NCI-H146 (cell line): ENCODE results near the gene LEPR.
A peak's percentile ranks its signal among the peaks of the same experiment; 100 is the strongest.

ENCODE experiments used
- DNase-seq: peaks from one replicate; lab custom pipeline; 2025; lab: John Stamatoyannopoulos, UW

LEPR gene

DNA sequence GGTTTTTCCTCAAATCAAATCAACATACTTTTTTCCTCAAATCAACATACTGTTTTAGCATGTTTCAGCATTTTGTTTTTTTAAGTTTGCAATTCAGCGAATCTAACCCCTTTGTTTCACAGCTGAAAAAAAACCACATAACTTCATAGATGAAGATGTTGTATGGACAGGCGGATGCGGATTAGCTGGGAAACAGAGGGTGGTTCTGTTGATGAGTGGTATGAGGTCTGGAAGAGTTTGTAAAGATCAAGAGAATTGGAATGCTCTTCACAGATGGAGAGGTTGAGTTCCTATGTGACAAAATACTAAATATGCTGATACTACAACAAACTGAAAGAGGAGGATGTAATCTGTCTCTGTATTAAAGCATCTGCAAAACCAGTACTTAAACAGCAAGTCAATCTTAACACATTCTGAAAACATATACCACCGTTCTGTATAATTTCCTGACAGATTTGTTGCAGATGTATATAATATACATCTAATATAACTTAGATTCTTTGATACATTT is 10.6 kb upstream of the LEPR start:
- DNase-seq, result no peak

DNA sequence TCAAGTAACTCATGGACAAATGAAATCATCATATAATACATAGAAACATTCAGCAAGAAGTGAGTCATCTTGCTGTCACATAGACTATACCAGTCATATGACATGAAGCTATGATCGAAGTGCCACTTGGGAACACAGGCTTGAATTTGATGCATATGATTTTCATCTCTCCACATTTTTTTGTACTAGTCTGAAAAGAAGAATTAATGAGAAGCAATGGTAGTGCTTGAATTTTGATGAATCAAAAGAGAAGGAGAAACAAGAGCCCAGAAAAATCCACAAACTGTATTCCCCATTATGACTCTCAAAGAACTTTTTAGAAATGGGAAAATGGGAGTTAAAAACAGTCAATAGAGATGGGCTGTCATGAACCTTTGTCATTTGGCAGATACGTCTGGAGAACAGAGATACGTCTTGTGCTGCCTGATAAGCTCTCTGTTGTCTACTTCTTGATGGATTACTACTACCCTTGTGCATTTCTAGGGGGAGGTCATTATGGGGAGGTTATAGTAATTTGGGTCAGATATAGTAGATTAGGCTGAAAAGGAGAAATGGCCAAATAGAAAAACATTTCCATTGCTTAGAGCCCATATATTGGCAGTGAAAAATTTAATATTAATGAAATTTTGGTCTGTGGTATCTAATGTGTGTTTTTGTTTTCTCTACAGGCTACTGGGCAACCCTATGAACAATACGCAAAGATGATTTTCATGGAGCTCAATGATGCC is 8.0 kb upstream of the LEPR start:
- DNase-seq, result no peak

- no peak for DNase-seq
Measured at GRCh38 chr1:65412984-65413375, 7.5 kb upstream of the LEPR start.

DNA sequence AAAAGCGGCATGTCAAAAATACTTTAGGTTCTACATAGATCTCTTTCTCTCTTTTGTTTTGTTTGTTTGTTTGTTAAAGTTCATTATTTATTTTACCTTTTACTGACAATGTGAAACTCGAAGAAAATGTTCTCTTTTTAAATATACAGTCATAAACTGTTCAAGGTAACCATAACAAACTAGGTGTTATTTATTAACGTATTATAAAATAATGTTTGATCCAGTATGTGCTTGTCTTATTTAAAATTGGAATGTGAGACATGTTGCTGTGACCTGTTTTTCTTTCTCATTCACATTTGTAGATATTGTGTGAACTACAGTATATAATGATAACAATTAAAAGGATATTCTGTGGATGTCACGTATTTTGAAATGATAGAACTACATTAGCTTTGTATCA is 5.9 kb upstream of the LEPR start:
- no peak for DNase-seq

- DNase-seq, result no peak
Measured at GRCh38 chr1:65416767-65417166, 3.7 kb upstream of the LEPR start.

- DNase-seq, result no peak
Measured at GRCh38 chr1:65417729-65418128, 2.7 kb upstream of the LEPR start.

GRCh38 chr1:65418522-65419185 is 1.8 kb upstream of the LEPR start:
- no peak for DNase-seq

GRCh38 chr1:65419681-65420589 is 533 bp upstream of the LEPR start:
- DNase-seq, result peak; percentile 98

GRCh38 chr1:65421351-65422025 is 1.0 kb downstream of the LEPR start:
- DNase-seq, result peak; percentile 19

DNA sequence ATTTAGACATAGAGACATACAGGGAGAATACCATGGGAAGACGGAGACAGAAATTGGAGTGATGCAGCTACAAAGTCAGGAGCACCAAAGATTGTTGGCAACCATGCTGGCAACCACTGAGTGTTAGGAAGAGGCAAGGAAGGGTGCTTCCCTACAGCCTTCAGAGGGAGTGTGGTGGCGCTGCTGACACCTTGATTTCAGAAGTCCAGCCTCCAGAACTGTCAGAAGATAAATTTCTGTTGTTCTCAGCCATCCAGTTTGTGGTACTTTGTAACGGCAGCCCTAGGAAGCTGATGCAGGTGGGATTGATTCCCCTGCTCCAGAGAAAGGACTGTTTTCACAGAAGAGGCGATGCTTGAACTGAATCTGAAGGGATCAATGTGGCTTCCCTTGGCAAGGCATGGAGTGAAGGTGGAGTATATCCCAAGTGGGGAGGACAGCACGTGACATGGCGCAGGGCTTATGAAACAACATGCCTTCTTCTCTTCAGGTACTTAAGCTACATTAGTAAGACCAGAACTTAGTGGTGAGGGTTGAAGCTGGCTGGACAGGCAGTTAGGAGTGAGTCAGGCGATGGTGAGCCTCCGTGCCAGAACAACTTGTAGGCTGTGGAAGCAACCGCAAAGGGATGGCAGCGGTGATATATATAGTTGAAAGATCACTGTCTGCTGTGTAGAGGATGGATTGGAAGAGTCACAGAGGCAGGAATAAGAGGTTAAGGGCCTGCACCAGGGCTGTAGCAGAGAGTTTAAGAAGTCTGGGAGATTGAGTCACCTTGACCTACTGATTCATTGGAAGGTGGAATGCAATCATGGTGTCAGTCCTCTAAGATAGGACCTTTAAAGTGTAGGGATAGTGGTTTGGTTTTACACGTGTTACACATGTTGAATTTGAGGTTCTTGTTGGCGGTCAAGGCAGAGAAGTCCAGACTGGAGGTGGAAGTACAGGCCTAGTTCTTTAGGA is 2.1 kb downstream of the LEPR start:
- no peak for DNase-seq

GRCh38 chr1:65423884-65424572 is 3.6 kb downstream of the LEPR start:
- no peak for DNase-seq

GRCh38 chr1:65424573-65424889 is 4.1 kb downstream of the LEPR start:
- no peak for DNase-seq

DNA sequence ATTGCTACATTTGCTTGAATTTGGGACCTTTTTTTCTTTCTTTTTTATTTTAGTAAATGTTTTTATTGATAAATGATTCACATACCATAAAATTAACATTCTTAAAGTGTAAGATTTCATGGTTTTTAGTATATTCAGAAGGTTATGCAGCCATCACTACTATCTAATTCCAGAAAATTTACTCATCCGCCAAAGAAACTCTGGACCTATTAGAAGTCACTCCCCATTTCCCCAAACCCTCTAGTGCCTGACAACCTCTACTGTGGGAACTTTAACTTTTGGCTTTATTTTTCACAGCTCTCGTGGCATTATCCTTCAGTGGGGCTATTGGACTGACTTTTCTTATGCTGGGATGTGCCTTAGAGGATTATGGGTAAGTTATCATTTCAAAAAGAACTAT is 4.5 kb downstream of the LEPR start:
- no peak for DNase-seq

DNA sequence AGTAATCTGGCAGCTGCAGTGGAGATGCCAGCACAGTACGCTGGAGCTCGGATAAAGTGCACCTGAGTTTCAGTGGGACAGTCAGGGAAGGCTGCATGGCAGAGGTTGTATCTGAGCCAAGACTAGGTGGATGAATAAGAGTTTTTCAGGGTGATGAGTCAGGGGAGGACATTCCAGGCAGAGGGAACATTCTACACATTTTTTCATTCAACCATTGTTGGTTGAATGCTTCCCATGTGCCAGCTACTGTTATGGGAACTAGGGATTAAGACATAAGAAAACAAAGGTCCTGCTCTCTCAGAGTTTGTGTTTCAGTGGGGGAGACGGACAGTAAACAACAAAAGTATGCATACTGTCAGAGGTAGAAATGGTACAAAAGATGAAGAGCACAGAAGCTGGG is 5.2 kb downstream of the LEPR start:
- DNase-seq, result no peak

DNA sequence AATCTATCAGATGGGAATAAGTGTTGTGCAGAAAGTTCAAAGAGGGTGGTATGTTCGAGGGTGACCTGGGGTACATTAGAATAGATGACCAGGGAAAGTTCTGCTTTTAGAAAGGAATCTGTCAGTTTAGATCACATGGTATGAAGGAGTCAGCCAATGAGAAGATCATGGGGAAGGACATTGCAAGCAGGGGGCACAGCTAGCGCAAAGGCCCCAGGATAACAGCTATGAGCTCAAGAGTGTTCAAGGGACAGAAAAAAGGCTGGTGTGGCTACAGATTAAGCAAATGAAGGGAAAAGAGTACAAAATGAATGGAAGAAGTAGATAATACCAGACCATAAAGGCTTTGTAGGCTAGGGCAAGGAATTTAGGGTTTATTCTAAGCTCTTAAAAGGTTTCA is 8.6 kb downstream of the LEPR start:
- no peak for DNase-seq

- no peak for DNase-seq
Measured at GRCh38 chr1:65429806-65430205, 9.3 kb downstream of the LEPR start.

GRCh38 chr1:65431111-65431705 is 10.7 kb downstream of the LEPR start:
- DNase-seq, result peak; percentile 5

DNA sequence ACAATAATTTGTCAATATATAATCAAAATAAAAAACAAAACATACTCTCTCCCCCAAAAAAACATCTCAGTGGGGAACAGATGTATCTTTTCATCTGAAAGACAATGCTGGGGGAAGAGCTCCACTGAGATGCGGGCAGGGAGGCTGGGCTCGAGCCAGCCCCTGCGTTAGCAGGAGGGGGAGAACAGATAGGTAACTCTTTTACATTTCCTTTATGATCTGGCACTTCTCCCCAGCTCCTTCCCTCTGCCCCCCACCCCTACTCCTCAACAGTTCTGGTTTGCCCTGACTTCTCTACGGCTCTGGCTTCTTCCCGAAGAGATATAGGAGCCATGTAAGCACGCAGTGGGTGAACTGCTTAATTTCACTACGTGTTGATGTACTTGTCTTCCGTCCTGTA is 12.4 kb downstream of the LEPR start:
- DNase-seq, result no peak

DNA sequence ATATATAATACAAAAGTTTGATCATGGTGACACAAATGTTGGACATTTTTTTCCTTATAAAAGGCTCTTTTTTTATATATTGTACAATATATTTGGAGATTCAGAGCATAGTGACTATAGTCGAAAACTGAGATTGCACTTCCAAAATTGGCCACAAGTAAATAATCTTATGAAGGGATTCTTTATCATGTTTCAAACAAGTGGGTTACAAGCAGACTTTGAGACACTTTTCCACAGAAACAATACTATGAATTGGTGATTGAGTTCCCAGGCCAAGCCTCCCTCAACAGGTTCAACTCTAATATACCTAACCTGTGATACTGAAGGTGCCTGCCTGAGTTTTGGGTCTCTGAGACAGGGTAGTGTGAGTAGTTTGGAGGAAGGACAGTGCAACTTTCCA is 13.8 kb downstream of the LEPR start:
- no peak for DNase-seq

DNA sequence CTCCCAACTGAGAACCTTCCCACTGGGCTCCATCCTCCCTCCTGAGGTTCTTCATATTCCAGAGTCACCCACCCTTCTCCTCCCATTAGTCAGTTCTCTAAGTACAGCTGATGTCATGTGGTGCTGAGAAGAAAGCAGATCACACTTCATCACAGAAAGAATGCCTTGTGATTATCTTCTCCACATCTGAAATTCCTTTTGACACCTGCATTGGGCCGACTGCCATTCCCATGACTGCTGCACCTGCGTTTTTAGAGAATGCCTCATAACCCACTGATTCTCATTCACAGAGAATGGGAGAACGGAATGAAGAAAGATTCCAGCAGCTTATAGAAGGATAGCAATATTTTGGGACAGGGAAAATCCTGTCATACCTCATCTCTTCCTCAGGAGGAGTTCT is 14.3 kb downstream of the LEPR start:
- DNase-seq, result no peak
